ENCODE data around the gene UBR7.

The UBR7 gene

GRCh38 chr14:93266127-93266526 is 59.1 kb downstream of the UBR7 start:
- no peak for DNase-seq

GRCh38 chr14:93267149-93267711 is 60.2 kb downstream of the UBR7 start:
- DNase-seq, result no peak

GRCh38 chr14:93268406-93268805 is 61.4 kb downstream of the UBR7 start:
- no peak for DNase-seq

GRCh38 chr14:93269341-93270068 is 62.4 kb downstream of the UBR7 start:
- no peak for DNase-seq

GRCh38 chr14:93271111-93271510 is 64.1 kb downstream of the UBR7 start:
- no peak for DNase-seq

GRCh38 chr14:93274055-93274806 is 67.2 kb downstream of the UBR7 start:
- no peak for DNase-seq

GRCh38 chr14:93276031-93276716 is 69.1 kb downstream of the UBR7 start:
- no peak for DNase-seq
